ENCODE data around the gene SPC25. TPM values are rescaled to one million over a fixed set of nuclear protein-coding genes. Genes with fewer than 3 reads are reported as not detected.
A peak's percentile ranks its signal among the peaks of the same experiment; 100 is the strongest.
"Not testable (repeated sequence)": the region's sequence is repeated elsewhere in the genome, so short reads cannot be mapped to it uniquely, and the experiment has no call there.

Gene SPC25
- total RNA-seq = 0.50 TPM
- long read RNA-seq, partial matches to known transcripts = 0 of 5 reads
- long read RNA-seq, other reads (novel, unspliced or antisense) = 5 of 5 reads

DNA sequence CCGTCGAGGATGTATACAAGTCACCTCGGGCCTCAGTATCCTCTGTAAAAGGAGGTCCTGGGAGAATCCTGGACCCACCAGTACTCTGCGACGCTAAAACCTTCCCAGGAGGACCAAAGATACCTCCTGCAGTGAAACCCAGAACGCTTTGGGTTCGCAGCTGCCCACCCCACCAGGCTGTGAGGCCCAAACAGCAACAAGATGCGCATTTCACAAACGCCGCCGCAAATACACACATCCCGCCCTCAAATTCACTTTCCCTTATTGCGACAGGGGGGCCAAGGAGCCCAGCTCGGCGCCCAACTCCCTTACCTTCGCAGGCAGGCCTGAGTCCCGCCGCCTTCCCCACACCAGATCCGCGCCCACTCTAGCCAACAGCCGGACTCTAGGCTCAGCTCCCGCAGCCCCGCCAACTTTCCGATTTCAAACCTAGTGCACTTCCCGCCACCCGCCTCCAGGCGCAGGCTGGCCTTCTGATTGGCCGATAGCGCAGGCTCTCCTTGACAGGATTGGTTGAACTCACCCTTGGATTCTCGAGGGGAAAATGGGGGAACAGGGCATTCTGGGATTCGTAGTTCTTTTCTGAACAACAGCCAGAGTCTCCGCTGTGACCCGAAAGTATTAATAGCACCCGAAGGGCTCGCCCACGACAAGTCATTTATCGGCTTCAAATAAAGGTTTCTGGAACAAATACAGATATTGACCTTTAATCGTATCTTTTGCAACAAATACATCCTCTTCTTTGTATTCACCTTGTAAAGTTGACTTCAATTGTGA, at the start of gene SPC25:
SPC25 (minus strand) TSS at position 425 of the 777 bp plus-strand sequence. CDS start 911 bp downstream, outside the sequence.
- Histone ChIP-seq H3K4me3 (peak within 1 kb of the TSS; percentile 68), H3K27me3 (ENCODE audit: low read depth) (no peaks in the 10 kb centered on the region), H3K4me1 (peaks cover 12% of the 10 kb centered on the region), H3K27ac (no peak within 1 kb of the TSS), H3K9me3 (no peaks in the 10 kb centered on the region), H3K36me3 (no peaks in the 10 kb centered on the region)
- ATAC-seq (peak; percentile 97 to 99), DNase-seq (peak; percentile 87)
- TF ChIP-seq, protein P1, sequence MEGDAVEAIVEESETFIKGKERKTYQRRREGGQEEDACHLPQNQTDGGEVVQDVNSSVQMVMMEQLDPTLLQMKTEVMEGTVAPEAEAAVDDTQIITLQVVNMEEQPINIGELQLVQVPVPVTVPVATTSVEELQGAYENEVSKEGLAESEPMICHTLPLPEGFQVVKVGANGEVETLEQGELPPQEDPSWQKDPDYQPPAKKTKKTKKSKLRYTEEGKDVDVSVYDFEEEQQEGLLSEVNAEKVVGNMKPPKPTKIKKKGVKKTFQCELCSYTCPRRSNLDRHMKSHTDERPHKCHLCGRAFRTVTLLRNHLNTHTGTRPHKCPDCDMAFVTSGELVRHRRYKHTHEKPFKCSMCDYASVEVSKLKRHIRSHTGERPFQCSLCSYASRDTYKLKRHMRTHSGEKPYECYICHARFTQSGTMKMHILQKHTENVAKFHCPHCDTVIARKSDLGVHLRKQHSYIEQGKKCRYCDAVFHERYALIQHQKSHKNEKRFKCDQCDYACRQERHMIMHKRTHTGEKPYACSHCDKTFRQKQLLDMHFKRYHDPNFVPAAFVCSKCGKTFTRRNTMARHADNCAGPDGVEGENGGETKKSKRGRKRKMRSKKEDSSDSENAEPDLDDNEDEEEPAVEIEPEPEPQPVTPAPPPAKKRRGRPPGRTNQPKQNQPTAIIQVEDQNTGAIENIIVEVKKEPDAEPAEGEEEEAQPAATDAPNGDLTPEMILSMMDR (IDR thresholded peaks at IDR 0.05) = no peak
- intact Hi-C loops (cut with DNase I) = no loop called here

DNA sequence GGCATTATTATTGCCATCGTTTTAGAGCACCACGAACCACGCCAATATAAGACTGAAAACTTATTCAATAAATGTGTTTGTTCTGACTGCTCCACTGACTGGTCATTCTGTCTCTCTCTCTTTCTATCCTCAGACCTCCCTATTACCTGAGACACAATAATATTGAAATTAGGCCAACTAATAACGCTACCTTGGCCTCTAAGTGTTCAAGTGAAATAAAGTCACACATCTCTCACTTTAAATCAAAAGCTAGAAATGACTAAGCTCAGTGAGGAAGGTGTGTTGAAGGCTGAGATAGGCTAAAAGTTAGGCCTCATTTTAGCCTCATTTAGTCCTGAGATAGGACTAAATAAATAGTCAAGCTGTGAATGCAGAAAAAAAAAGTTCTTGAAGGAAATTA, 49.7 kb upstream of the SPC25 start:
- H3K36me3 ChIP-seq = no peaks in the 10 kb centered on the region
- H3K9me3 ChIP-seq = no peaks in the 10 kb centered on the region
- H3K27me3 ChIP-seq (ENCODE audit: low read depth) = no peaks in the 10 kb centered on the region
- DNase-seq = no peak
- TF ChIP-seq, protein P1 (IDR thresholded peaks at IDR 0.05) = no peak
- no peak overlapping the region for H3K4me3 ChIP-seq
- no peak for ATAC-seq
- intact Hi-C loops (cut with DNase I) = no loop called here
- H3K4me1 ChIP-seq = no peaks in the 10 kb centered on the region
- no peak overlapping the region for H3K27ac ChIP-seq

DNA sequence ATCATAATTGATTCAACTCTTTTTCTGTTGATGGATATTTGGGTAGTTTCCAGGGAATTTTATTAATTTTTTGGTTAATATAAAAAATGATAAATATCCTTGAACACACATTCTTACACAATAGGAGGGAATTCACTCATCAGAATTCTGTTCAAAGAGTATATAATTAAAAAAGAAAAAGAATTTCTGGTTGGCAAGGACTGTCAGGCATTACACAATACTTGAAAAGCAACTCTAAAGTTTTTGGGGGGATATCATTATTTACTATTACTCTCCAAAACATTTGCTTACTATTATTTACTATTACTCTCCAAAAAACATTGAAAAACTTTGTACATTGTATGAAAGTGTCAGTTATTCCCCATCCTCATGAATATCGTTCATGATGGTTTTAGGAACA, 48.8 kb upstream of the SPC25 start:
- DNase-seq (no peak), ATAC-seq (no peak)
- intact Hi-C loops (cut with DNase I) = no loop called here

DNA sequence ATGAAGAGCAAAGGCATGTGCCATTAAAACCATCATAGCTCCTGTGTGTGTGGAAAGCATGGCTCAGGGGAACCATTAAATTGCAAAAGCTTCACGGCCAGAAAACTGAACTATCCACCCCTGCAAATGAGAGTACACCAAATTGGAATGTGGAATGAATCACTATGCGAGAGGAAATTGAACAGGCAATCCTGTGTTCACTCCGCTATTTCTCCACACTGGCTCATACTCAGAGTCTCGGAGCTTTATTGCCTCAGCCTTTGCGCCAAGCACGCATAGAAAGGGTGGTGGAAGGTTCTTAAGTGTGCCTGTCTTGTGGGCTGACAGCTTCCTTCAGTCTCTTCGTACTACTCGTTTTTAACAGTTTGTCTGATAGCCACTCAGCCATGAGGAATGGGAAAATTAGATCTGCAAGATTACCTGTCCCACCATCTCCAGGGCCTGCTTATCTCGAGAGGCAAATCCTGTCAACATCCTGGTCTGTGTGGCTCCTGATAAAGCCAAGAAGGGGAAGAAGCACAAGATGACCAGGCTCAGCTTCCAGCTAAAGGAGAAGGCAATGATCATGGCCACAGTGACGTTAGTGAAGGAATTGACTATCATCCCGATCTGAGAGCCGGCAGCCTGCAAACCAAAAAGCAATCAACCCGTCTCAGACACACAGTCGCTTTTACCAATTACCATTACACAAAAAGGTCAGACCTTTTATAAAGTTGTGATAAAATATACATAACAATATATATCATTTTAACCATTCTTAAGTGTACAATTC, 45.8 kb upstream of the SPC25 start:
- H3K27ac ChIP-seq = no peak overlapping the region
- intact Hi-C loops (cut with DNase I) = no loop called here
- H3K9me3 ChIP-seq = no peaks in the 10 kb centered on the region
- no peaks in the 10 kb centered on the region for H3K4me1 ChIP-seq
- DNase-seq (no peak), ATAC-seq (no peak)
- H3K4me3 ChIP-seq = no peak overlapping the region
- no peaks in the 10 kb centered on the region for H3K27me3 ChIP-seq (ENCODE audit: low read depth)
- no peaks in the 10 kb centered on the region for H3K36me3 ChIP-seq
- TF ChIP-seq, protein P1 (IDR thresholded peaks at IDR 0.05) = no peak

More for the DNA sequence above, 48.8 kb upstream of the SPC25 start:
- no peaks in the 10 kb centered on the region for H3K4me1 ChIP-seq
- H3K36me3 ChIP-seq = no peaks in the 10 kb centered on the region
- TF ChIP-seq, protein P1 (IDR thresholded peaks at IDR 0.05) = no peak
- no peak overlapping the region for H3K4me3 ChIP-seq
- H3K27me3 ChIP-seq (ENCODE audit: low read depth) = no peaks in the 10 kb centered on the region
- H3K27ac ChIP-seq = no peak overlapping the region
- H3K9me3 ChIP-seq = no peaks in the 10 kb centered on the region

GRCh38 chr2:168934826-168935225, 44.6 kb upstream of the SPC25 start:
- TF ChIP-seq, protein P1 (IDR thresholded peaks at IDR 0.05) = no peak
- no peak for DNase-seq
- intact Hi-C loops (cut with DNase I) = no loop called here
- Histone ChIP-seq H3K4me1 (no peaks in the 10 kb centered on the region), H3K4me3 (no peak overlapping the region), H3K36me3 (no peaks in the 10 kb centered on the region), H3K27me3 (ENCODE audit: low read depth) (no peaks in the 10 kb centered on the region), H3K9me3 (no peaks in the 10 kb centered on the region), H3K27ac (no peak overlapping the region)
- ATAC-seq = no peak

- H3K27ac ChIP-seq; H3K9me3 ChIP-seq; intact Hi-C loops (cut with DNase I); ATAC-seq; H3K36me3 ChIP-seq; DNase-seq; H3K27me3 ChIP-seq (ENCODE audit: low read depth); H3K4me3 ChIP-seq; H3K4me1 ChIP-seq: not testable (repeated sequence)
These were observed 41.9 kb upstream of the SPC25 start for GRCh38 chr2:168932174-168932573.
